ENCODE results near the gene PAIP1.
"Not testable (repeated sequence)": the region's sequence is repeated elsewhere in the genome, so short reads cannot be mapped to it uniquely, and the experiment has no call there.

PAIP1 gene

GRCh38 chr5:43560128-43560527 lies 3.3 kb upstream of the PAIP1 start:
- ChIA-PET CTCF (interaction anchor here (0.6 to 0.9 kb wide), 2 partner anchors 10 to 72 kb away, joined by 3 read pairs; no protein-coding TSS in a partner anchor), POLR2A (interaction anchor here (0.5 kb wide), 1 partner anchor 19 kb away, joined by 3 read pairs; no protein-coding TSS in a partner anchor)
- DNase-seq, result no peak
- H3K4me1 ChIP-seq (ENCODE audit: control extremely low read depth in 1 of 4, control insufficient read depth in 4 of 4, insufficient read depth in 4 of 4, low read length in 3 of 4), result peaks cover 0 to 15% (median 9%) of the 10 kb centered on the region in 4 experiments
- no peaks in the 10 kb centered on the region for H3K9me3 ChIP-seq (ENCODE audit: control extremely low read depth in 1 of 5, control insufficient read depth in 4 of 5, insufficient read depth in 2 of 5, low read depth in 1 of 5, low read length in 4 of 5)
- WGBS (ENCODE audit: insufficient coverage), result 93% methylated on average over 2 of the region's 2 CpGs
- no peak overlapping the region for H3K4me3 ChIP-seq (ENCODE audit: control insufficient read depth in 1 of 7, extremely low read depth in 1 of 7, insufficient read depth in 4 of 7, low read depth in 2 of 7, low read length in 6 of 7)
- no peaks in the 10 kb centered on the region for H3K27me3 ChIP-seq (replicated peaks in 2 of 5; ENCODE audit: control insufficient read depth in 4 of 5, insufficient read depth in 5 of 5, low read length in 4 of 5)
- no peaks in the 10 kb centered on the region for H3K36me3 ChIP-seq (ENCODE audit: control insufficient read depth in 4 of 4, insufficient read depth in 4 of 4, low read length in 3 of 4)
- no peak overlapping the region for H3K27ac ChIP-seq (ENCODE audit: insufficient read depth in 1 of 2, low read depth in 1 of 2, low read length in 2 of 2, poor library complexity in 1 of 2, severe bottlenecking in 2 of 2)

GRCh38 chr5:43556607-43556856 lies 345 bp downstream of the PAIP1 start:
- peaks cover 7 to 42% (median 25%) of the 10 kb centered on the region in 4 experiments for H3K4me1 ChIP-seq (ENCODE audit: control extremely low read depth in 1 of 4, control insufficient read depth in 4 of 4, insufficient read depth in 4 of 4, low read length in 3 of 4)
- CTCF ChIA-PET, result interaction anchor here (1.2 to 4.5 kb wide), 3 partner anchors 14 to 48 kb away, joined by 4 to 37 read pairs (median 5); no protein-coding TSS in a partner anchor
- H3K27ac ChIP-seq (ENCODE audit: insufficient read depth in 1 of 2, low read depth in 1 of 2, low read length in 2 of 2, poor library complexity in 1 of 2, severe bottlenecking in 2 of 2), result peak overlapping the region; percentile 88 to 95
- 0% methylated on average over 5 of the region's 30 CpGs for WGBS (ENCODE audit: insufficient coverage)
- peaks cover 2 to 34% (median 19%) of the 10 kb centered on the region in 4 experiments for H3K36me3 ChIP-seq (ENCODE audit: control insufficient read depth in 4 of 4, insufficient read depth in 4 of 4, low read length in 3 of 4)
- H3K27me3 ChIP-seq (replicated peaks in 2 of 5; ENCODE audit: control insufficient read depth in 4 of 5, insufficient read depth in 5 of 5, low read length in 4 of 5); H3K9me3 ChIP-seq (ENCODE audit: control extremely low read depth in 1 of 5, control insufficient read depth in 4 of 5, insufficient read depth in 2 of 5, low read depth in 1 of 5, low read length in 4 of 5); POLR2A ChIA-PET; DNase-seq: not testable (repeated sequence)
- H3K4me3 ChIP-seq (ENCODE audit: control insufficient read depth in 1 of 7, extremely low read depth in 1 of 7, insufficient read depth in 4 of 7, low read depth in 2 of 7, low read length in 6 of 7), result peak overlapping the region; percentile 84 to 98 (median 96)

- POLR2A ChIA-PET, result interaction anchor here (0.8 kb wide), 1 partner anchor 47 kb away, joined by 3 read pairs; the partner anchor contains the start of gene NNT
- Histone ChIP-seq H3K9me3 (ENCODE audit: control extremely low read depth in 1 of 5, control insufficient read depth in 4 of 5, insufficient read depth in 2 of 5, low read depth in 1 of 5, low read length in 4 of 5) (no peaks in the 10 kb centered on the region), H3K36me3 (ENCODE audit: control insufficient read depth in 4 of 4, insufficient read depth in 4 of 4, low read length in 3 of 4) (peaks cover 2 to 36% (median 20%) of the 10 kb centered on the region in 4 experiments), H3K4me1 (ENCODE audit: control extremely low read depth in 1 of 4, control insufficient read depth in 4 of 4, insufficient read depth in 4 of 4, low read length in 3 of 4) (peaks cover 7 to 42% (median 25%) of the 10 kb centered on the region in 4 experiments), H3K27ac (ENCODE audit: insufficient read depth in 1 of 2, low read depth in 1 of 2, low read length in 2 of 2, poor library complexity in 1 of 2, severe bottlenecking in 2 of 2) (peak overlapping the region; percentile 88 to 95), H3K27me3 (replicated peaks in 2 of 5; ENCODE audit: control insufficient read depth in 4 of 5, insufficient read depth in 5 of 5, low read length in 4 of 5) (no peaks in the 10 kb centered on the region), H3K4me3 (ENCODE audit: control insufficient read depth in 1 of 7, extremely low read depth in 1 of 7, insufficient read depth in 4 of 7, low read depth in 2 of 7, low read length in 6 of 7) (peak overlapping the region; percentile 84 to 98 (median 96))
- DNase-seq, result peak; percentile 22 to 71 (median 54)
- CTCF ChIA-PET, result interaction anchor here (0.6 to 4.5 kb wide), 12 partner anchors 8 to 72 kb away, joined by 3 to 37 read pairs (median 4); partner anchors contain the start of genes C5orf34 and NNT
- WGBS (ENCODE audit: insufficient coverage), result under 1% methylated on average over 36 of the region's 44 CpGs
These were observed 826 bp downstream of the PAIP1 start for GRCh38 chr5:43555895-43556606.

- Histone ChIP-seq H3K4me3 (ENCODE audit: control insufficient read depth in 1 of 7, extremely low read depth in 1 of 7, insufficient read depth in 4 of 7, low read depth in 2 of 7, low read length in 6 of 7) (peak overlapping the region in 2 of 7 experiments; percentile 84 to 88), H3K9me3 (ENCODE audit: control extremely low read depth in 1 of 5, control insufficient read depth in 4 of 5, insufficient read depth in 2 of 5, low read depth in 1 of 5, low read length in 4 of 5) (no peaks in the 10 kb centered on the region), H3K27me3 (replicated peaks in 2 of 5; ENCODE audit: control insufficient read depth in 4 of 5, insufficient read depth in 5 of 5, low read length in 4 of 5) (no peaks in the 10 kb centered on the region), H3K36me3 (ENCODE audit: control insufficient read depth in 4 of 4, insufficient read depth in 4 of 4, low read length in 3 of 4) (peaks cover 2 to 46% (median 29%) of the 10 kb centered on the region in 4 experiments), H3K27ac (ENCODE audit: insufficient read depth in 1 of 2, low read depth in 1 of 2, low read length in 2 of 2, poor library complexity in 1 of 2, severe bottlenecking in 2 of 2) (peak overlapping the region in 1 of 2 experiments; percentile 95), H3K4me1 (ENCODE audit: control extremely low read depth in 1 of 4, control insufficient read depth in 4 of 4, insufficient read depth in 4 of 4, low read length in 3 of 4) (peaks cover 7 to 42% (median 25%) of the 10 kb centered on the region in 4 experiments)
- DNase-seq, result no peak
- 100% methylated on average over 1 of the region's 1 CpG for WGBS (ENCODE audit: insufficient coverage)
- ChIA-PET POLR2A (interaction anchor here (0.5 to 1.2 kb wide), 2 partner anchors 48 to 418 kb away, joined by 3 to 4 read pairs; no protein-coding TSS in a partner anchor), CTCF (interaction anchor here (1.3 to 4.5 kb wide), 7 partner anchors 12 to 77 kb away, joined by 3 to 37 read pairs (median 4); partner anchors contain the start of gene NNT)
These were observed 2.4 kb downstream of the PAIP1 start for GRCh38 chr5:43554497-43554896.

- Histone ChIP-seq H3K9me3 (ENCODE audit: control extremely low read depth in 1 of 5, control insufficient read depth in 4 of 5, insufficient read depth in 2 of 5, low read depth in 1 of 5, low read length in 4 of 5) (no peaks in the 10 kb centered on the region), H3K27me3 (replicated peaks in 2 of 5; ENCODE audit: control insufficient read depth in 4 of 5, insufficient read depth in 5 of 5, low read length in 4 of 5) (no peaks in the 10 kb centered on the region), H3K4me3 (ENCODE audit: control insufficient read depth in 1 of 7, extremely low read depth in 1 of 7, insufficient read depth in 4 of 7, low read depth in 2 of 7, low read length in 6 of 7) (no peak overlapping the region), H3K36me3 (ENCODE audit: control insufficient read depth in 4 of 4, insufficient read depth in 4 of 4, low read length in 3 of 4) (peaks cover 2 to 54% (median 34%) of the 10 kb centered on the region in 4 experiments), H3K27ac (ENCODE audit: insufficient read depth in 1 of 2, low read depth in 1 of 2, low read length in 2 of 2, poor library complexity in 1 of 2, severe bottlenecking in 2 of 2) (no peak overlapping the region), H3K4me1 (ENCODE audit: control extremely low read depth in 1 of 4, control insufficient read depth in 4 of 4, insufficient read depth in 4 of 4, low read length in 3 of 4) (peaks cover 7 to 42% (median 25%) of the 10 kb centered on the region in 4 experiments)
- WGBS (ENCODE audit: insufficient coverage), result 100% methylated on average over 1 of the region's 2 CpGs
- POLR2A ChIA-PET, result interaction anchor here (1.2 kb wide), 2 partner anchors 9 to 49 kb away, joined by 3 to 4 read pairs; no protein-coding TSS in a partner anchor
- CTCF ChIA-PET, result interaction anchor here (1.0 to 4.5 kb wide), 6 partner anchors 11 to 78 kb away, joined by 3 to 37 read pairs (median 4); partner anchors contain the start of gene NNT
- no peak for DNase-seq
These were observed 3.5 kb downstream of the PAIP1 start for GRCh38 chr5:43553381-43553780.

- peaks cover 2 to 70% (median 43%) of the 10 kb centered on the region in 4 experiments for H3K36me3 ChIP-seq (ENCODE audit: control insufficient read depth in 4 of 4, insufficient read depth in 4 of 4, low read length in 3 of 4)
- H3K9me3 ChIP-seq (ENCODE audit: control extremely low read depth in 1 of 5, control insufficient read depth in 4 of 5, insufficient read depth in 2 of 5, low read depth in 1 of 5, low read length in 4 of 5), result no peaks in the 10 kb centered on the region
- no CpG with 5 or more reads among the region's 2 CpGs for WGBS (ENCODE audit: insufficient coverage)
- no peak overlapping the region for H3K4me3 ChIP-seq (ENCODE audit: control insufficient read depth in 1 of 7, extremely low read depth in 1 of 7, insufficient read depth in 4 of 7, low read depth in 2 of 7, low read length in 6 of 7)
- ChIA-PET POLR2A (interaction anchor here (0.6 kb wide), 1 partner anchor 739 kb away, joined by 6 read pairs; no protein-coding TSS in a partner anchor), CTCF (no interaction called here)
- H3K4me1 ChIP-seq (ENCODE audit: control extremely low read depth in 1 of 4, control insufficient read depth in 4 of 4, insufficient read depth in 4 of 4, low read length in 3 of 4), result peaks cover 7 to 39% (median 22%) of the 10 kb centered on the region in 4 experiments
- peak overlapping the region in 1 of 2 experiments; percentile 35 for H3K27ac ChIP-seq (ENCODE audit: insufficient read depth in 1 of 2, low read depth in 1 of 2, low read length in 2 of 2, poor library complexity in 1 of 2, severe bottlenecking in 2 of 2)
- H3K27me3 ChIP-seq (replicated peaks in 2 of 5; ENCODE audit: control insufficient read depth in 4 of 5, insufficient read depth in 5 of 5, low read length in 4 of 5), result no peaks in the 10 kb centered on the region
- DNase-seq, result no peak
These were observed 5.1 kb downstream of the PAIP1 start for GRCh38 chr5:43551731-43552130.

Data from common myeloid progenitor, CD34-positive (primary cell).